MM.1S (cell line): ENCODE measurements around the gene ERCC1.

ENCODE experiments used
- EZH2 ChIP-seq: fragments of 300-600 bp; sonication (generic); optimal IDR thresholded peaks from 2 replicates; pipeline ENCODE3; 2017; ENCODE audit warnings: low read depth, mild to moderate bottlenecking, antibody characterized with exemption, low read length, mixed read lengths
- TF ChIP-seq, protein P1 (sequence below): fragments of 300-600 bp; sonication (generic); IDR thresholded peaks from 2 replicates; pipeline ENCODE4 v1.5.1; 2016; ENCODE audit warnings: antibody characterized with exemption, low read length, mixed read lengths

DNA sequence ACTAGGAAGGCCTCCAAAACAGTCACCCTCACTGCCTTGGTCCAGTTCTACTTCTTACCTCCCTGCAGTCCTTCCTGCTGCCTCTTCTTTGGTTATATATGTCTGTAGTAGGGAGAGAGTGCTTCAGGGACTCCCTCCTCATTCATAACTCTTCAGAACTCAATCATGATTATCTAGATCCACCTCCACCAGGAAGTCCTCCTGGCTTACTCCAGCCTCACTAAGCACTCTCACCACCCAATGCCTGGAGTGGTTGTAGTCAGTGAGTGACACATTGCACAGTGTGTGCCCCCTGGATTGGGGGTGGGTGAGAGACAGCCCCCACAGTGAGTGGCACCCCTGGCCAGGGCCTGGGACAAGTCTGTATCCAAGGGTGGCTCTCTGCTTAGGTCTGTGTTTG, 34.1 kb upstream of the ERCC1 start:
- TF ChIP-seq, protein P1, sequence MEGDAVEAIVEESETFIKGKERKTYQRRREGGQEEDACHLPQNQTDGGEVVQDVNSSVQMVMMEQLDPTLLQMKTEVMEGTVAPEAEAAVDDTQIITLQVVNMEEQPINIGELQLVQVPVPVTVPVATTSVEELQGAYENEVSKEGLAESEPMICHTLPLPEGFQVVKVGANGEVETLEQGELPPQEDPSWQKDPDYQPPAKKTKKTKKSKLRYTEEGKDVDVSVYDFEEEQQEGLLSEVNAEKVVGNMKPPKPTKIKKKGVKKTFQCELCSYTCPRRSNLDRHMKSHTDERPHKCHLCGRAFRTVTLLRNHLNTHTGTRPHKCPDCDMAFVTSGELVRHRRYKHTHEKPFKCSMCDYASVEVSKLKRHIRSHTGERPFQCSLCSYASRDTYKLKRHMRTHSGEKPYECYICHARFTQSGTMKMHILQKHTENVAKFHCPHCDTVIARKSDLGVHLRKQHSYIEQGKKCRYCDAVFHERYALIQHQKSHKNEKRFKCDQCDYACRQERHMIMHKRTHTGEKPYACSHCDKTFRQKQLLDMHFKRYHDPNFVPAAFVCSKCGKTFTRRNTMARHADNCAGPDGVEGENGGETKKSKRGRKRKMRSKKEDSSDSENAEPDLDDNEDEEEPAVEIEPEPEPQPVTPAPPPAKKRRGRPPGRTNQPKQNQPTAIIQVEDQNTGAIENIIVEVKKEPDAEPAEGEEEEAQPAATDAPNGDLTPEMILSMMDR: no peak
- TF ChIP-seq EZH2: no peak
